H9 (cell line): ENCODE results near the gene LSP1. TPM values are rescaled to one million over a fixed set of nuclear protein-coding genes. Genes with fewer than 3 reads are reported as not detected.
A peak's percentile ranks its signal among the peaks of the same experiment; 100 is the strongest.

Experiments used
- DNase-seq: peaks from one replicate; pipeline ENCODE4 v3.0.0-alpha.2; 2017
- H2AFZ ChIP-seq: one replicate; pipeline ENCODE4 v1.6.1; 2013; ENCODE audit warnings: mild to moderate bottlenecking, low read length, control low read depth, moderate library complexity
- H2AK5ac ChIP-seq: 2 replicates; pipeline ENCODE4 v1.6.1; 2013; ENCODE audit warnings: low read length, control low read depth, mixed read lengths; ENCODE audit not compliant: insufficient read length
- H2BK120ac ChIP-seq: one replicate; pipeline ENCODE4 v1.6.1; 2013; ENCODE audit warnings: low read depth, mild to moderate bottlenecking, low read length, control low read depth, inconsistent platforms; ENCODE audit not compliant: poor library complexity, severe bottlenecking
- H2BK12ac ChIP-seq: 2 replicates; pipeline ENCODE4 v1.6.1; 2013; ENCODE audit warnings: low read length, control low read depth, mixed read lengths, low read depth; ENCODE audit not compliant: insufficient read length
- H2BK15ac ChIP-seq: 2 replicates; pipeline ENCODE4 v1.6.1; 2013; ENCODE audit warnings: low read depth, low read length, control low read depth
- H2BK20ac ChIP-seq: one replicate; pipeline ENCODE4 v1.6.1; 2013; ENCODE audit warnings: low read depth, mild to moderate bottlenecking, low read length, control low read depth, inconsistent platforms; ENCODE audit not compliant: poor library complexity, severe bottlenecking
- H2BK5ac ChIP-seq: 2 replicates; pipeline ENCODE4 v1.6.1; 2013; ENCODE audit warnings: low read length, control low read depth, mixed read lengths; ENCODE audit not compliant: insufficient read length
- H3K14ac ChIP-seq: 2 replicates; pipeline ENCODE4 v1.6.1; 2013; ENCODE audit warnings: low read length, control low read depth; ENCODE audit not compliant: insufficient read depth
- H3K18ac ChIP-seq: 2 replicates; pipeline ENCODE4 v1.6.1; 2013; ENCODE audit warnings: low read depth, mild to moderate bottlenecking, mixed read lengths, low read length, control low read depth; ENCODE audit not compliant: insufficient read length
- H3K23ac ChIP-seq: 2 replicates; pipeline ENCODE4 v1.6.1; 2013; ENCODE audit warnings: low read length, control low read depth, mixed read lengths, low read depth; ENCODE audit not compliant: insufficient read length
- H3K23me2 ChIP-seq: 2 replicates; pipeline ENCODE4 v1.6.1; 2013; ENCODE audit warnings: low read depth, mild to moderate bottlenecking, mixed read lengths, low read length, control low read depth; ENCODE audit not compliant: insufficient read length, poor library complexity, severe bottlenecking
- H3K27ac ChIP-seq: 2 replicates; pipeline ENCODE4 v1.5.1; 2013; ENCODE audit warnings: low read length, control low read depth, mixed read lengths, low read depth; ENCODE audit not compliant: insufficient read length
- H3K27me3 ChIP-seq: 2 replicates; pipeline ENCODE4 v1.6.1; 2013; ENCODE audit warnings: low read length, control low read depth, inconsistent platforms; ENCODE audit not compliant: insufficient read depth
- H3K4ac ChIP-seq: 2 replicates; pipeline ENCODE4 v1.6.1; 2013; ENCODE audit warnings: low read depth, mild to moderate bottlenecking, control low read depth, inconsistent platforms, low read length, moderate library complexity
- H3K4me1 ChIP-seq: 2 replicates; pipeline ENCODE4 v1.6.1; 2013; ENCODE audit warnings: low read length, control low read depth, inconsistent platforms; ENCODE audit not compliant: insufficient read depth
- H3K4me2 ChIP-seq: 2 replicates; pipeline ENCODE4 v1.6.1; 2013; ENCODE audit warnings: low read length, control low read depth, mixed read lengths; ENCODE audit not compliant: insufficient read length, insufficient read depth
- H3K56ac ChIP-seq: 2 replicates; pipeline ENCODE4 v1.6.1; 2013; ENCODE audit warnings: low read depth, mild to moderate bottlenecking, mixed read lengths, low read length, control low read depth; ENCODE audit not compliant: insufficient read length
- H3K79me1 ChIP-seq: 2 replicates; pipeline ENCODE4 v1.6.1; 2013; ENCODE audit warnings: low read depth, mild to moderate bottlenecking, moderate library complexity, low read length, control low read depth, inconsistent platforms; ENCODE audit not compliant: insufficient read depth, poor library complexity, severe bottlenecking
- H3K79me2 ChIP-seq: 2 replicates; pipeline ENCODE4 v1.6.1; 2013; ENCODE audit warnings: low read length, control low read depth, inconsistent platforms; ENCODE audit not compliant: insufficient read depth
- H3K9ac ChIP-seq: 2 replicates; pipeline ENCODE4 v1.6.1; 2013; ENCODE audit warnings: low read length, control low read depth, mixed read lengths; ENCODE audit not compliant: insufficient read length; ENCODE audit errors: extremely low read depth
- H3K9me3 ChIP-seq: one replicate; pipeline ENCODE4 v1.6.1; 2013; ENCODE audit warnings: low read depth, low read length, inconsistent platforms; ENCODE audit not compliant: control insufficient read depth
- H3T11ph ChIP-seq: one replicate; pipeline ENCODE4 v1.6.1; 2013; ENCODE audit warnings: mild to moderate bottlenecking, low read length, control low read depth, inconsistent platforms
- H4K20me1 ChIP-seq: one replicate; pipeline ENCODE4 v1.6.1; 2013; ENCODE audit not compliant: control insufficient read depth, insufficient read length, insufficient read depth
- H4K5ac ChIP-seq: 2 replicates; pipeline ENCODE4 v1.6.1; 2013; ENCODE audit warnings: low read depth, mild to moderate bottlenecking, mixed read lengths, low read length, control low read depth; ENCODE audit not compliant: insufficient read length
- H4K8ac ChIP-seq: replicated peaks from 2 replicates; pipeline ENCODE4 v1.6.1; 2013; ENCODE audit warnings: low read length, control low read depth, mixed read lengths, low read depth; ENCODE audit not compliant: insufficient read length
- H4K91ac ChIP-seq: 2 replicates; pipeline ENCODE4 v1.6.1; 2013; ENCODE audit warnings: low read depth, mild to moderate bottlenecking, moderate library complexity, mixed read lengths, low read length, control low read depth; ENCODE audit not compliant: insufficient read length
- H3K27ac Mint-ChIP-seq, 3 experiments: 2 replicates in 2 of 3; 3 replicates in 1 of 3; pipeline ENCODE4 v1.8.0; 2020 to 2021; ENCODE audit warnings: mixed read lengths in 3 of 3, mild to moderate bottlenecking in 1 of 3, moderate library complexity in 1 of 3
- H3K27me3 Mint-ChIP-seq: 2 replicates; pipeline ENCODE4 v1.8.0; 2021; ENCODE audit warnings: low read depth, mild to moderate bottlenecking, moderate library complexity, mixed read lengths
- H3K36me3 Mint-ChIP-seq, 3 experiments: 2 replicates in 2 of 3; 3 replicates in 1 of 3; pipeline ENCODE4 v1.8.0; 2020 to 2021; ENCODE audit warnings: low read depth in 3 of 3, mixed read lengths in 3 of 3; ENCODE audit not compliant: insufficient read depth in 1 of 3
- H3K4me1 Mint-ChIP-seq, 2 experiments: 2 replicates each; pipeline ENCODE4 v1.8.0; 2020; ENCODE audit warnings: mixed read lengths in 2 of 2
- H3K4me3 Mint-ChIP-seq, 2 experiments: 2 replicates in 1 of 2; 3 replicates in 1 of 2; pipeline ENCODE4 v1.8.0; 2020 to 2021; ENCODE audit warnings: mild to moderate bottlenecking in 2 of 2, mixed read lengths in 2 of 2, moderate library complexity in 1 of 2
- H3K9me3 Mint-ChIP-seq, 2 experiments: 2 replicates in 1 of 2; 3 replicates in 1 of 2; pipeline ENCODE4 v1.8.0; 2020; ENCODE audit warnings: mild to moderate bottlenecking in 2 of 2, mixed read lengths in 2 of 2, moderate library complexity in 1 of 2
- WGBS: extraction: QIAGEN DNeasy Blood & Tissue Kit; methylation state at CpG from one replicate; pipeline ENCODE4 v1.1.7; 2013; ENCODE audit warnings: missing lambda C conversion rate, low lambda C conversion rate, mixed read lengths; ENCODE audit not compliant: insufficient read length; ENCODE audit errors: extremely low coverage; 5-methylcytosine and 5-hydroxymethylcytosine counted together
- total RNA-seq: library from RNA; stranded (reverse); gene quantifications from 2 replicates; pipeline ENCODE4 v1.2.1, GENCODE V29; 2021
- TF ChIP-seq, protein P1 (sequence below): fragments of 200-600 bp; sonication (generic); conservative IDR thresholded peaks from 3 replicates; pipeline ENCODE4 v1.8.0; 2021; ENCODE audit warnings: antibody characterized with exemption, mild to moderate bottlenecking

LSP1 gene
- total RNA-seq, 1 experiment from 2014 or later, result not detected

DNA sequence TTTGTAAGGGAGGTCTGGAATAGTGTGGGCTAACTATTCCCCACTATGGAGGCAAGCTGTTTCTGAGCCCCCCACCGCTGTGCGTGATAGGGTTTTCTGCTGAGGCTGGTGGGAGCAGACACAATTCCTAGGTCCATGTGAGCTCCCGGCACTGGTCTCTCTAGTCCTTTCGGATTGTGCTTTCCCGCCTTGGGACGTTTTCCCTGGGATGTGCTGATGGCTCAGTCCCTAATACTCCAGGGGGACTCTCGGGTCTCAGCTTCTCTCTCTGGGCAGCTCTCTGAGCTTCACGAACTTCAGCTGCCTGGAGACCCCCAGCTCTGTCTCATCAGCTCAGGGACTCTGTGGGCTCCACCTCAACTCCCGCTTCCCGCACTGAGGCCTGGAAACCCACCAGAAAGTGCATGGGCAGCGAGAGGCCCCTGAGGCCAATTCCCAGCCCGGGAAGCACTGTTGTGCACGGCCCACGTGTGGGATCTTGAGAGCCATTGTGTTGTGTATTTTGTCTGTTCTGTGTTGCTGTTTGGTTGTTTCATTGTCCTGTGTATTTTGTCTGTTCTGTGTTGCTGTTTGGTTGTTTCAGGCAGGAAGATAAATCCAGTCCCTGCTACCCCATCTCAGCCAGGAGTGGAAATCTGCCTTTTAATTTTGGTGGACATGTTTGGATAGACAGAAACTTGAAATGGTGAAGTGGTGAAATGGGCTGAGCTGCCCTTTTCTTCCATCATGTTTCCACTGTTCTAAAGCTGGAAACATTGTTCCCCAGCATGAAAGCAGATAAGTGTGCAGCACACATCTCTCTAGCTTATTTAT lies 53.9 kb downstream of the LSP1 start:
- H3K79me1 ChIP-seq, result no peaks in the 10 kb centered on the region
- H3K9ac ChIP-seq, result no peak overlapping the region
- H3K4ac ChIP-seq, result no peak overlapping the region
- Mint-ChIP-seq H3K4me3 (no peak overlapping the region), H3K27ac (peak overlapping the region in 1 of 3 experiments; percentile 53; a peak in 3 of 7 replicates), H3K9me3 (peaks cover 0 to 2% of the 10 kb centered on the region in 2 experiments; a peak in 2 of 5 replicates), H3K27me3 (peaks cover 20% of the 10 kb centered on the region), H3K4me1 (peaks cover 19 to 24% of the 10 kb centered on the region in 2 experiments), H3K36me3 (no peaks in the 10 kb centered on the region)
- no peak overlapping the region for H4K8ac ChIP-seq
- TF ChIP-seq, protein P1, sequence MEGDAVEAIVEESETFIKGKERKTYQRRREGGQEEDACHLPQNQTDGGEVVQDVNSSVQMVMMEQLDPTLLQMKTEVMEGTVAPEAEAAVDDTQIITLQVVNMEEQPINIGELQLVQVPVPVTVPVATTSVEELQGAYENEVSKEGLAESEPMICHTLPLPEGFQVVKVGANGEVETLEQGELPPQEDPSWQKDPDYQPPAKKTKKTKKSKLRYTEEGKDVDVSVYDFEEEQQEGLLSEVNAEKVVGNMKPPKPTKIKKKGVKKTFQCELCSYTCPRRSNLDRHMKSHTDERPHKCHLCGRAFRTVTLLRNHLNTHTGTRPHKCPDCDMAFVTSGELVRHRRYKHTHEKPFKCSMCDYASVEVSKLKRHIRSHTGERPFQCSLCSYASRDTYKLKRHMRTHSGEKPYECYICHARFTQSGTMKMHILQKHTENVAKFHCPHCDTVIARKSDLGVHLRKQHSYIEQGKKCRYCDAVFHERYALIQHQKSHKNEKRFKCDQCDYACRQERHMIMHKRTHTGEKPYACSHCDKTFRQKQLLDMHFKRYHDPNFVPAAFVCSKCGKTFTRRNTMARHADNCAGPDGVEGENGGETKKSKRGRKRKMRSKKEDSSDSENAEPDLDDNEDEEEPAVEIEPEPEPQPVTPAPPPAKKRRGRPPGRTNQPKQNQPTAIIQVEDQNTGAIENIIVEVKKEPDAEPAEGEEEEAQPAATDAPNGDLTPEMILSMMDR, result no peak
- WGBS, result no CpG with 5 or more reads among the region's 14 CpGs
- peak overlapping the region; percentile 78 for H3K18ac ChIP-seq
- H3K14ac ChIP-seq, result no peak overlapping the region; the same call in 1 of the 2 replicates
- H4K20me1 ChIP-seq, result no peaks in the 10 kb centered on the region
- H3K27ac ChIP-seq, result no peak overlapping the region
- no peak overlapping the region for H3K23ac ChIP-seq
- H3K79me2 ChIP-seq, result no peaks in the 10 kb centered on the region
- H2AFZ ChIP-seq, result peak overlapping the region; percentile 77
- H2BK15ac ChIP-seq, result 0 out of 2 replicates have a peak overlapping the region, but pooled peaks have one; percentile 42
- H3K27me3 ChIP-seq, result no peaks in the 10 kb centered on the region
- no peak overlapping the region for H2AK5ac ChIP-seq
- no peak overlapping the region for H2BK120ac ChIP-seq
- H3K4me2 ChIP-seq, result no peak overlapping the region
- no peak overlapping the region for H4K91ac ChIP-seq
- DNase-seq, result no peak
- H2BK20ac ChIP-seq, result no peak overlapping the region
- H2BK5ac ChIP-seq, result no peak overlapping the region
- no peak overlapping the region for H3T11ph ChIP-seq
- H2BK12ac ChIP-seq, result no peak overlapping the region
- no peak overlapping the region for H3K56ac ChIP-seq
- 0 out of 2 replicates have a peak, but pooled peaks cover 3% of the 10 kb centered on the region for H3K4me1 ChIP-seq
- H4K5ac ChIP-seq, result no peak overlapping the region
- H3K9me3 ChIP-seq, result no peaks in the 10 kb centered on the region
- H3K23me2 ChIP-seq, result peaks cover 2% of the 10 kb centered on the region
